ENCODE measurements around the gene NEUROD2. TPM values are rescaled to one million over a fixed set of nuclear protein-coding genes. Genes with fewer than 3 reads are reported as not detected.

NEUROD2 gene
- total RNA-seq, 2 donors from 2014 or later = 0.12 TPM; not detected in 1

GRCh38 chr17:39566094-39566850, 41.4 kb downstream of the NEUROD2 start:
- DNase-seq = no peak
- intact Hi-C loops (cut with DNase I, micrococcal nuclease) = no loop called here
- ATAC-seq = no peak

- no peak for DNase-seq
- no peak for ATAC-seq
- intact Hi-C loops (cut with DNase I, micrococcal nuclease) = no loop called here
Observed at GRCh38 chr17:39564211-39564848, 43.4 kb downstream of the NEUROD2 start.

GRCh38 chr17:39563476-39563875, 44.2 kb downstream of the NEUROD2 start:
- ATAC-seq (no peak), DNase-seq (no peak)
- intact Hi-C loops (cut with DNase I, micrococcal nuclease) = no loop called here

GRCh38 chr17:39562976-39563375, 44.7 kb downstream of the NEUROD2 start:
- ATAC-seq (no peak), DNase-seq (no peak)
- intact Hi-C loops (cut with DNase I, micrococcal nuclease) = no loop called here

- ATAC-seq (no peak), DNase-seq (no peak)
- intact Hi-C loops (cut with DNase I, micrococcal nuclease) = no loop called here
Observed at GRCh38 chr17:39562395-39562794, 45.3 kb downstream of the NEUROD2 start.

- DNase-seq (no peak), ATAC-seq (no peak)
- intact Hi-C loops (cut with DNase I, micrococcal nuclease) = no loop called here
Observed at GRCh38 chr17:39556423-39556822, 51.3 kb downstream of the NEUROD2 start.

GRCh38 chr17:39555368-39555767, 52.4 kb downstream of the NEUROD2 start:
- intact Hi-C loops (cut with DNase I, micrococcal nuclease) = no loop called here
- ATAC-seq = no peak
- no peak for DNase-seq

Other genes starting within 250 kb of the NEUROD2 start
- gene FBXL20, start 206.3 kb downstream of the NEUROD2 start, total RNA-seq = 10 to 100 TPM; 11.4 to 21.4 TPM
- gene MED1, start 156.7 kb downstream of the NEUROD2 start, total RNA-seq = 10 to 100 TPM; 25.3 to 28.3 TPM
- 10 to 100 TPM; 45.0 to 57.9 TPM for gene CDK12, start 146.4 kb downstream of the NEUROD2 start, total RNA-seq
- gene PPP1R1B, start 19.0 kb upstream of the NEUROD2 start, total RNA-seq = 100 to 1,000 TPM; 259 to 404 TPM
- 10 to 100 TPM; 37.2 to 44.3 TPM for gene STARD3, start 29.2 kb upstream of the NEUROD2 start, total RNA-seq
- gene TCAP, start 57.4 kb upstream of the NEUROD2 start, total RNA-seq = under 1 TPM; 0.43 to 0.50 TPM
- gene PNMT, start 60.5 kb upstream of the NEUROD2 start, total RNA-seq = 1 to 10 TPM in 1 of 2 donors, under 1 TPM in 1; 0.73 to 1.0 TPM
- 10 to 100 TPM; 46.1 to 56.1 TPM for gene PGAP3, start 80.1 kb upstream of the NEUROD2 start, total RNA-seq
- gene ERBB2, start 92.1 kb upstream of the NEUROD2 start, total RNA-seq = 100 to 1,000 TPM; 178 to 179 TPM
- gene MIEN1, start 122.6 kb upstream of the NEUROD2 start, total RNA-seq = 10 to 100 TPM; 66.5 to 85.6 TPM
- gene GRB7, start 130.0 kb upstream of the NEUROD2 start, total RNA-seq = 10 to 100 TPM; 18.2 to 27.7 TPM